ENCODE measurements around the gene APEH. TPM values are rescaled to one million over a fixed set of nuclear protein-coding genes. Genes with fewer than 3 reads are reported as not detected.
"Not testable (repeated sequence)": the region's sequence is repeated elsewhere in the genome, so short reads cannot be mapped to it uniquely, and the experiment has no call there.

The APEH gene
- total RNA-seq, 1 experiment from 2014 or later = 215 TPM

DNA sequence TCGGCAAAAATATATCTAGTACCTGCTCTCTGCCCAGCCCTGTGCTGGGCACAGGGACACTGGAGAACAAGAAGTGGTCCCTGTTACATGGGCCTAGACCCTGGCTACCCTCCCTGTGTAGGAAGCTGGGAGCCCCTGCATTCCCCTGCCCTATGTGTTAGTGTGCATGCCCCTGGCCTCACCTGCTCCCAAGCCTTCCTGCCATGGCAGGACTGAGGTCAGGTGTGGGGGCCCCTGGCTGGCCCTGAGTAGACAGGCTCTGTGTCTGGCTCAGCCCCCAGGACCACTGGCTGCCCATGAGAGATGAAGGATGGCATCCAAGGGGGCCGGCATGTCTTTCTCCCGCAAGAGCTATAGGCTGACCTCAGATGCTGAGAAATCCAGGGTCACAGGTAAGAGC, 16.7 kb downstream of the APEH start:
- not testable (repeated sequence) for H3K4ac ChIP-seq (ENCODE audit: low read depth, low read length); H2BK12ac ChIP-seq (ENCODE audit: insufficient read length, low read depth, low read length); H3K27ac ChIP-seq (ENCODE audit: insufficient read length, low read depth, low read length); H3K27ac Mint-ChIP-seq; H3K36me3 Mint-ChIP-seq (ENCODE audit: insufficient read depth in 1 of 3, low read depth in 3 of 3); H3K9me3 ChIP-seq (ENCODE audit: control insufficient read depth, low read depth, low read length); H4K8ac ChIP-seq (replicated peaks; ENCODE audit: insufficient read length, low read depth, low read length); H3K27me3 Mint-ChIP-seq (ENCODE audit: low read depth); H3K4me2 ChIP-seq (ENCODE audit: insufficient read depth, insufficient read length, low read length); H4K91ac ChIP-seq (ENCODE audit: insufficient read length, low read depth, low read length); H3K14ac ChIP-seq (ENCODE audit: insufficient read depth, low read length); H3K9ac ChIP-seq (ENCODE audit: extremely low read depth, insufficient read length, low read length); H3K9me3 Mint-ChIP-seq; H2BK120ac ChIP-seq (ENCODE audit: low read depth, low read length, poor library complexity, severe bottlenecking); H3K23me2 ChIP-seq (ENCODE audit: insufficient read length, low read depth, low read length, poor library complexity, severe bottlenecking); H2BK20ac ChIP-seq (ENCODE audit: low read depth, low read length, poor library complexity, severe bottlenecking); H2BK15ac ChIP-seq (ENCODE audit: low read depth, low read length); H3K79me2 ChIP-seq (ENCODE audit: insufficient read depth, low read length); H2AK5ac ChIP-seq (ENCODE audit: insufficient read length, low read length); DNase-seq; H4K20me1 ChIP-seq (ENCODE audit: control insufficient read depth, insufficient read depth, insufficient read length); H3T11ph ChIP-seq (ENCODE audit: low read length); H3K56ac ChIP-seq (ENCODE audit: insufficient read length, low read depth, low read length); H2AFZ ChIP-seq (ENCODE audit: low read length); H3K18ac ChIP-seq (ENCODE audit: insufficient read length, low read depth, low read length); H3K27me3 ChIP-seq (ENCODE audit: insufficient read depth, low read length); H3K79me1 ChIP-seq (ENCODE audit: insufficient read depth, low read depth, low read length, poor library complexity, severe bottlenecking); H4K5ac ChIP-seq (ENCODE audit: insufficient read length, low read depth, low read length); H3K4me1 ChIP-seq (ENCODE audit: insufficient read depth, low read length); H2BK5ac ChIP-seq (ENCODE audit: insufficient read length, low read length); H3K23ac ChIP-seq (ENCODE audit: insufficient read length, low read depth, low read length)
- Mint-ChIP-seq H3K4me3 (peak overlapping the region; percentile 90 to 99), H3K4me1 (peaks cover 16 to 25% of the 10 kb centered on the region in 2 experiments)
- no CpG with 5 or more reads among the region's 3 CpGs for WGBS (ENCODE audit: extremely low coverage, insufficient read length, low lambda C conversion rate)

DNA sequence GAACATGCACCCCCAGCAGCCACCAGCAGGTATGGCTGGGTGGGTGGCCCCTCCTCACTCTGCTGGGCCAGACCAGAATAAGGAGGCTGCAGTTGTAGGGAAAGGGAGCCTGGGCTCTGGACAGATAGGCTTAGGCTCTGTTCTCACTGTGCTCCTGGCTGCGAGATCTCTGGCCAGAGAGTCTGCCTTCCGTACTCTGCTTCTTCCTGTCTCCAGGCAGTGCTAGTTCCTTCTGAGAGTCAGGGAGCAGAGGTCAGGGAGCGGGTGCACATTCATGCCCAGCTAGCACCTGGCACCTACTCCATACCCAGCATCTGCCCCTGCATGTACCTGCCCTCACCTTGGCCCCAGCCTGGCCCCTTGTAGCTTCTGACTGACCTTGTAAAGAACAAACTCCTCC, 17.3 kb downstream of the APEH start:
- not testable (repeated sequence) for H3T11ph ChIP-seq (ENCODE audit: low read length); H2BK120ac ChIP-seq (ENCODE audit: low read depth, low read length, poor library complexity, severe bottlenecking); H3K27ac Mint-ChIP-seq; H3K27me3 ChIP-seq (ENCODE audit: insufficient read depth, low read length); H4K5ac ChIP-seq (ENCODE audit: insufficient read length, low read depth, low read length); H3K4me3 Mint-ChIP-seq; H2BK12ac ChIP-seq (ENCODE audit: insufficient read length, low read depth, low read length); H2BK20ac ChIP-seq (ENCODE audit: low read depth, low read length, poor library complexity, severe bottlenecking); H3K56ac ChIP-seq (ENCODE audit: insufficient read length, low read depth, low read length); H4K20me1 ChIP-seq (ENCODE audit: control insufficient read depth, insufficient read depth, insufficient read length); H3K4me2 ChIP-seq (ENCODE audit: insufficient read depth, insufficient read length, low read length); H2BK5ac ChIP-seq (ENCODE audit: insufficient read length, low read length); H3K23ac ChIP-seq (ENCODE audit: insufficient read length, low read depth, low read length); DNase-seq; H2AK5ac ChIP-seq (ENCODE audit: insufficient read length, low read length); H3K4me1 ChIP-seq (ENCODE audit: insufficient read depth, low read length); H3K9me3 ChIP-seq (ENCODE audit: control insufficient read depth, low read depth, low read length); H3K79me2 ChIP-seq (ENCODE audit: insufficient read depth, low read length); H3K9ac ChIP-seq (ENCODE audit: extremely low read depth, insufficient read length, low read length); H2AFZ ChIP-seq (ENCODE audit: low read length); H3K27ac ChIP-seq (ENCODE audit: insufficient read length, low read depth, low read length); H3K9me3 Mint-ChIP-seq; H3K79me1 ChIP-seq (ENCODE audit: insufficient read depth, low read depth, low read length, poor library complexity, severe bottlenecking); H3K18ac ChIP-seq (ENCODE audit: insufficient read length, low read depth, low read length); H3K23me2 ChIP-seq (ENCODE audit: insufficient read length, low read depth, low read length, poor library complexity, severe bottlenecking); H2BK15ac ChIP-seq (ENCODE audit: low read depth, low read length); H3K27me3 Mint-ChIP-seq (ENCODE audit: low read depth); H4K8ac ChIP-seq (replicated peaks; ENCODE audit: insufficient read length, low read depth, low read length); H3K14ac ChIP-seq (ENCODE audit: insufficient read depth, low read length); H4K91ac ChIP-seq (ENCODE audit: insufficient read length, low read depth, low read length); H3K4ac ChIP-seq (ENCODE audit: low read depth, low read length); H3K36me3 Mint-ChIP-seq (ENCODE audit: insufficient read depth in 1 of 3, low read depth in 3 of 3)
- peaks cover 16 to 25% of the 10 kb centered on the region in 2 experiments for H3K4me1 Mint-ChIP-seq
- no CpG with 5 or more reads among the region's 3 CpGs for WGBS (ENCODE audit: extremely low coverage, insufficient read length, low lambda C conversion rate)
